T47D (cell line): ENCODE measurements around the gene RIN3.

ENCODE experiments used
- DNase-seq, 2 experiments: peaks; one replicate each; pipeline versions ENCODE4 v3.0.0 to v3.0.0-alpha.2; 2011 to 2012; ENCODE audit warnings: low read depth in 1 of 2, low spot score in 1 of 2
- JUND ChIP-seq: IDR thresholded peaks from 2 replicates; pipeline ENCODE4 v1.6.1; 2012; ENCODE audit warnings: low read depth
- in situ Hi-C: cut with HindIII; loops from 2 replicates; pipeline ENCODE4 v1.10.0; 2016; ENCODE audit warnings: low sequenced_read_pairs, low pct_unique_long_range_greater_than_20kb

The RIN3 gene

DNA sequence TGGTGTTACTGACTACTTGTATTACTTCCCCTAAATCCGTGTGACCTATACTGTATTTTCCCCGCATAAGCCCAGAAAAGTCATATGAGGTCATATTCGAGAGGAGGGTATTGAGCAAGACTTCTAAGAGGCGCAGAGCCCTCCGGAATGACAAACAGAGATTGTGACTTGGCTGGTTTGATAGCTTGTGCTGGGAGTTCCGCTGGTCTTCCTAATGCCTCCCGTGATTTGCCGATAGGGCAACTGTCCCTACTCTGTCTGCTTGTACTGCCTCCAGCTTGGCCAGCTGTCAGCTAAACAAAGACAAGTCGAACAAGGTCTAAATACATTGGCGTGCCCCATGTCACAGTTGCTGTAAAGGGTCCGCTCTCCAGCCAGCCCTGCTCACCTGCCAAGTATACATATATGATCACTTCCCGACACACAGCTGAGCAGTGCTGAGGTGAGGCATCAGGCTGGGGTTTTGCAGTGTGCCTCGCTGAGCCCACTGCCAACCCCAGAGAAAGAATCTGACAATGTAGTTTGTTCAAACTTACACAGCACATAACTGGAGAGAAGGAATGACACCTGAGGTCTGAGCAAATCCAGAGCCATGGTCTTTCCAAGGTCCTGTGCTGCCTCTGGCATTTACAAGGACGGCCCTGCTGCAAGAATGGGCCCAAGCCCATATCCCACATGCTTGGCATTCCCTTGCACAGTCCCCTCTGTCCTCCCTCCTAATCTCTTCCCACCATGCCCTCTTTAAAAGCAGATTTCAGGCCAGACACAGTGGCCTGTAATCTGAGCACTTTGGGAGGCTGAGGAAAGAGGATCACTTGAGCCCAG is 211.1 kb downstream of the RIN3 start:
- in situ Hi-C loops = no loop called here
- no peak for TF ChIP-seq JUND
- no peak for DNase-seq

DNA sequence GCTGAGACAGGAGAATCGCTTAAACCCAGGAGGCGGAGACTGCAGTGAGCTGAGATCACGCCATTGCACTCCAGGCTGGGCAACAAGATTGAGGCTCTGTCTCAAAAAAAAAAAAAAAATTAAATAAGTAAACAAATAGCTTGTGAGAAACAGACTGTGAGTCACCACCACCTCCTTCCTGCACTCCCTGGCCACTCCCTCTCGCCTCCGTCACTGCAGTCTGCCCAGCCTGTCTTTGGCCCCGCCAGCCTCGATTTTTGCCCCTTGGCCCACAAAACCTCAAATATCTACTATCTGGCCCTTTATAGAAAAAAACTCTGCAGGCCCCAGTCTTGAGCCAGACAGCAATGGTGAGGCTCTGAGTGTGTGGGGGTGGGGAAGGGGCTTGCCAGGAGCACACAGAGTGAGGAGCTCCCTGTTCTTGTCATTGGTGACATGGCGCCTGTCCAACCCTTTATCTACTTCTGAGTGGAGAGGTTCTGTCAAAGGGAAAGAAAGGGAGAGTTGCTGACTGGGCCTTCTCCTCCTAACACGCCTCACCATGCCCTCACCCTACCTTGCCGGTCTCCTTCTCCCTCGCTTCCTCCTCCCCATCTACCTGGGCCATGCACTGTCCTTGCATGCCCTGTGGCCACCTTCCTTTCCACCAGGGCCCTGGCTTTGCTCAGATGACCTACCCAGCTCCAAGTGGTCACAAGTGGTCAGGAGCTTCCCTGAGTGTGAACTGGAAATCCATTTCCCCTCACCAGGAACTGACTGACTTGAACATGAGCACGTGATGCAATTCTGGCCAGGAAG is 212.8 kb downstream of the RIN3 start:
- in situ Hi-C loops = no loop called here
- DNase-seq = no peak
- no peak for TF ChIP-seq JUND

DNA sequence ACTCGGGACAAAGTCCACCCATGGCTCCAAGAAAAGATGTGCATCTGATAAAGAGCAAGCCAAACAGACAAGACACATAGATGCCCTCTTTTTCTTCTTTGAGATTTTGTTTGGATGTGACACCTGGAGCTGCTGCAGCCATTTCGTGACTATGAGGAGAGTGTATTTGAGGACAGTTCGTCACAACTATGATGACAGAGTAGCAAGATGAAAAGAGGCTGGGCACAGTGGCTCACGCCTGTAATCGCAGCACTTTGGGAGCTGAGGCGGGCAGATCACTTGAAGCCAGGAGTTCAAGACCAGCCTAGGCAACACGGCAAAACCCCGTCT is 213.3 kb downstream of the RIN3 start:
- in situ Hi-C loops = no loop called here
- TF ChIP-seq JUND = no peak
- DNase-seq = no peak

DNA sequence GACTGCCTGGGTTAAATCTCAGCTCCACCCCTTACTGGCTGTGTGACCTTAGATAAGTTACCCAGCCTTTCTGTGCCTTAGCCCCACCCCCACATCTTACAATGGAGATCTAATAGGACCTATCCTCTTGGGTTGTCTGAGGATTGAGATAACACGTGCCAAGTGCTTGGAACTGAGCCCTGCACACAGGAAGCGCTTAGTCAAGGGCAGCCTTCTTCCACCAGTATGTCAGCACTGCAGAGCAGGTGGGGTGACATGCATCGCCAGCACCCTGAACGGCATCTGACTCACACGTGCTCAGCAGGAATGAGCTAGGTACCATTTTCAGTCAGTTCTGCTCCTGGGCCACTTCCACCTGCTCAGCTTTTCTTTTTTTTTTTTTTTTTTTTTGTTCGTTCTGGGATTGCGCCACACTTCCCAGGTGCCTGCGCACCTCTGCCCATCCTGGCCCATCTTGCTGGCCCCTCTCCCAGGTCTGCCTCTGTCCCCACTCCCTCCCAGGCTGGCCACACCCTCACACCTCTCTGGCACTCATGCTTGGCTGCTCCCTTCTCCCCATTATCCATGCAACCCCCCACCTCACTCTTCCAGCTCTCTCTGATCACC is 215.3 kb downstream of the RIN3 start:
- in situ Hi-C loops = no loop called here
- TF ChIP-seq JUND = no peak
- no peak for DNase-seq

DNA sequence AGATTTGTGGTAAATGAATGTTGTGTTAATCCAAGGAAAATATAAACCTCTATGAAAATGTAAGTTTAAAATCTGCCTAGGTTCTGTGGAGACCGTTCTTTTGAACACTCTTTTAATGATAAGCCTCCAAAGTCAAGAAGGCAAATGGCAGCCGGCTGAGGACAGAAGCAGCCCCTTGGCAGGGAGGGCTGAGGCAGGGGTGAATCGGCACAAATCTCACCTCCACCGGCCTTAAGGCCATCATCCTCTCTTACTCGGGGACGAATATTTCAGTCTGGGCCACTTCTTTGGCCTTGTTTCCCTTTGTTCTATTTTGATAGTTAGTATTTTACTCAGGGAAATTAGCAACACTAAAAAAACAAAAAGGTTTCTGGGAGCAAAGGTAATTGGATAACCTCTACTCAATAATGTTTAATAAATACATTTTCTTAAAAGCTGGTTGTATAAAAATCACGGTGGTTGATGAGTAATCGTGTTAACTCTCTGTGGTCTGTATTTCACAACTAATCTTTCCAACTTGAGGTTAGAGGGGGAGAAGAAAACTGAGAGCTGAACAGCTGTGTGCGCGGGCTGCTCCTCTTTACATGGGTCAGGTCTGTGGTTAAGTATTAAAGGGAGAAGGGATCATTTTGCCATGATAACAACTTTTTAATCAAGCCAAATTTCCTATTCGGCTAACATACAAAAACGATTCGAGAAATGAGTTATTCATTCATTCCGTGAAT is 216.2 kb downstream of the RIN3 start:
- no peak for DNase-seq
- TF ChIP-seq JUND = no peak
- in situ Hi-C loops = no loop called here

DNA sequence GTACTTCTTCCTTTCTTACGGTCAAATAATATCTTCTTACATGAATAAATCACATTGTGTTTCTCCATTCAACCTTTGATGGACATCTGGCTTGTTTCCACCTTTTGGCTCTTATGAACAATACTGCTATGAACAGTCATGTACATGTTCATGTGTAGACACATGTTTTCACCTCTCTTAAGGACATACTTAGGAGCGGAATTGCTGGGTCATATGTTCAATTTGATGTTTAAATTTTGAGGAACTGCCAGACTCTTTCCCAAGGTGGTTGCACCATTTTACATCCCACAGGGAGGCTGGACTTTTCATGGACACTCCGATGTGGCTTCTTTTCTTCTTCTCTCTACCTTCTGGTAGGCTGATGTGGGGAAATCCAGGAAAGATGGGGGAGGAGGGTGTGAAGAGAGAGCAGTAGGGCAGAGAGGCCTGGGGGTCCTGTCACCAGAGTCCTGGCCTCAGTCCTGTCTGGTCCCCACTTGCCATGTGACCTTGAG is 218.1 kb downstream of the RIN3 start:
- in situ Hi-C loops = no loop called here
- DNase-seq = no peak

DNA sequence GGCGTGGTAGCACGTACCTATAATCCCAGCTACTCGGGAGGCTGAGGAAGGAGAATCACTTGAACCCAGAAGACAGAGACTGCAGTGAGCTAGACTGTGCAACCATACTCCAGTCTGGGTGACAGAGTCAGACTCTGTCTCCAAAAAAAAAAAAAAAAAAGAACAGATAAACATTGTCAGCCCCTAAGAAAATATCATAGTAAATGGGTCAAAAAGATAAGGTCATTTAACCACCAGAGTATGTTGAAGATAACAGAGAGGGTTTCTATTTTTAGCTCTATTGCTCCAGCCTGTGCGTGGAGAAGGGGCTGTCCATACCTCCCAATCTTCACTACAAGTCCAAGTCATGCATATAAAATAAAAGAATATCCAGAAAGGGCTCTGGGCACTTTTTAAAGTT is 219.4 kb downstream of the RIN3 start:
- DNase-seq = no peak
- TF ChIP-seq JUND = no peak
- in situ Hi-C loops = no loop called here

More for the DNA sequence above, 218.1 kb downstream of the RIN3 start:
- no peak for TF ChIP-seq JUND

DNA sequence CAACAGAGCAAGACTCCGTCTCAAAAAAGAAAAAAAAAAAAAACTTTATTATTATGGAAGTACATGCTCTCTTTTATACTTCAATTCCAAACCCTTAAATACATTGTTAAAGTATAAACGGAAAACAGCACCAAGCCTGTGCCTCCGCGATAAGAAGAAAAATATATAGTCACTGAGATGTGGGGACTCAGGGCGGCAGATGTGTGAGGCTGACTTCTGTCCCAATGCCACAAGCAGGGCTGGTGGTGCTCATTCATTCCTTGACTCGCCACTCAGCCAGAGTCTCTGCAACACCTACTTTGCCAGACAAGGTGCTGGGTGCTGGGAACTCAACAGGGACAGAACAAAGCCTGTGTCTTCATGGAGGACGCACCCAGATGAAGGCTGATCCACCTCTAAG is 221.0 kb downstream of the RIN3 start:
- in situ Hi-C loops = no loop called here
- DNase-seq = no peak
- no peak for TF ChIP-seq JUND

DNA sequence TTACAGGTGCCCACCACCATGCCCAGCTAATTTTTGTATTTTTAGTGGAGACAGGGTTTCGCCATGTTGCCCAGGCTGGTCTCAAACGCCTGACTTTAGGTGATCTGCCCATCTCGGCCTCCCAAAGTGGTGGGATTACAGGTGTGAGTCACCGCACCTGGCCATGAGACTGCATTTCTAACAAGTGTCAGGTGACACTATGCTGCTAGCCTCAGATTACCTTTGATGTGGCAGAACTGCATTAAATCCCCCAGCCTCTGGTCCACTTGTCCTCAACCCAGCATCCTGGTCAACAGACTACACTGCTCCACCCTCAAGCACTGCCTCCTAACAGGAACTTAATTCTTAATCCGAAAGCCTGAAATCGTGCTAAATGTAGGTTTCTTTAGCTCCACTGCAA is 221.8 kb downstream of the RIN3 start:
- in situ Hi-C loops = no loop called here
- no peak for TF ChIP-seq JUND
- no peak for DNase-seq

DNA sequence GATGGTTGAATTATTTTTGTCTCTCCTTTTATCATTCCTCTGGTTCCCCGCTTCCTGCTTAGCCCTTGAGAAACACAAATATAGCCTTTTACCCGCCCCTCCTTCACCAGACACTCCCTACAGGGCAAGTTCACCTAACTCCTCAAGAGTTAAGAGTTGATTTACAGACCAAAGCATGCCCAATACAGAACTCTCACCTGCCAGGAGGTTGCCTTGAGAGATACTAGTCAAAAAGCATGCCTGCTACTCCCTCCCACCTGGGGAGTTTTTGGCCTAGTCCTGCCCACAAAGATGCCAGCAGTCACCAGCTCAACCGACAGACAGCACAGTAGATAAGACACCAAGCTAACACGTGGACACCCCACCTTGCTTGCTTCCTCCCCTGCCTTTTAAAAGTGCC is 223.6 kb downstream of the RIN3 start:
- DNase-seq = no peak
- in situ Hi-C loops = no loop called here
- no peak for TF ChIP-seq JUND

DNA sequence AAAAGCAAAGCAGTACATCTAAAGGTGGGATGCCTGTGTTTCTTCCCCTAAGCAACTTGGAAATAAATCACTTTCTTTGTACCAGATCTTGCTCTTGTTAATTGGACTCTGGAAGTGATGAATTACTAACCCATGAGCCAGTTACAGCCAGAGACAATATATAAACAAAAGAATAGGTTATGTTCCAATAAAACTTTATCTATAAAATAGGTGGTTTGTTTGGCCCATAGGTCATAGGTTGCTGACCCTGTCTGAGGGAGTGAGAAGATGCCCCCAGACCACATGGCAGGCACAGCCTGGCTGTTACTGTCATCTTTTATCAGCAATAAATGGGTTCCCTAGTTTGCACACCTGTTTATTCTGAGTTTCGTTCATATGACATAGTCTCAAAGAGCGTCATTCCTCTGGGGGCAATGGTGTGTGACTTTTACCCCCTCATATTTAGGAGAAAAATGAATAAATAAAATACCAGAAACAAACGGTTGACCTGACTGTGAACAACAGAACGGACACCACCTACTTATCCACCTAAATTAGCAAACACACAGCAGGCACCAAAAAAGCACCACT is 224.1 kb downstream of the RIN3 start:
- in situ Hi-C loops = no loop called here
- no peak for TF ChIP-seq JUND
- no peak for DNase-seq
